Esophagus squamous epithelium (tissue), 4 donors: ENCODE results near the gene TMUB1.

Experiments
- CTCF ChIP-seq, 6 experiments: fragments of 450-650 bp in 4 of 6; fragments of 200-600 bp in 2 of 6; sonication (generic) in 2 of 6; IDR thresholded peaks; one replicate each; pipeline ENCODE4 v1.5.1; 2016 to 2019; ENCODE audit warnings: antibody characterized with exemption in 6 of 6, mild to moderate bottlenecking in 4 of 6, moderate library complexity in 4 of 6
- POLR2A ChIP-seq, 4 donors: fragments of 450-650 bp; IDR thresholded peaks; one replicate each; pipeline ENCODE4 v1.6.1; 2017; ENCODE audit warnings: antibody characterized with exemption in 4 of 4, mild to moderate bottlenecking in 4 of 4, moderate library complexity in 3 of 4

- TF ChIP-seq POLR2A (IDR thresholded peaks at IDR 0.05) (no peak), CTCF (IDR thresholded peaks at IDR 0.05) (no peak)
These were observed 21.2 kb downstream of the TMUB1 start for GRCh38 chr7:151062111-151062398.
